ENCODE data around the gene KCNMB1.
A peak's percentile ranks its signal among the peaks of the same experiment; 100 is the strongest.

The KCNMB1 gene

GRCh38 chr5:170423692-170424091 lies 34.5 kb upstream of the KCNMB1 start:
- ATAC-seq (no peak), DNase-seq (ENCODE audit: low spot score in 2 of 2) (no peak)
- Mint-ChIP-seq H3K4me3 (no peak overlapping the region), H3K36me3 (no peaks in the 10 kb centered on the region), H3K27ac (no peak overlapping the region), H3K9me3 (no peaks in the 10 kb centered on the region), H3K4me1 (peaks cover 5% of the 10 kb centered on the region)

- Mint-ChIP-seq H3K4me1 (peaks cover 5% of the 10 kb centered on the region), H3K9me3 (no peaks in the 10 kb centered on the region), H3K36me3 (no peaks in the 10 kb centered on the region), H3K27ac (no peak overlapping the region), H3K4me3 (no peak overlapping the region)
- no peak for ATAC-seq
- no peak for DNase-seq (ENCODE audit: low spot score in 2 of 2)
Measured at GRCh38 chr5:170421826-170422225, 32.7 kb upstream of the KCNMB1 start.

- Mint-ChIP-seq H3K27ac (no peak overlapping the region), H3K4me3 (no peak overlapping the region), H3K4me1 (peaks cover 5% of the 10 kb centered on the region), H3K36me3 (no peaks in the 10 kb centered on the region), H3K9me3 (no peaks in the 10 kb centered on the region)
- peak; percentile 70 for ATAC-seq
- DNase-seq (ENCODE audit: low spot score in 2 of 2) = peak; percentile 39 to 69
Measured at GRCh38 chr5:170420806-170421412, 31.7 kb upstream of the KCNMB1 start.

GRCh38 chr5:170419643-170420042 lies 30.5 kb upstream of the KCNMB1 start:
- no peak overlapping the region for H3K27ac Mint-ChIP-seq
- ATAC-seq = no peak
- H3K36me3 Mint-ChIP-seq = no peaks in the 10 kb centered on the region
- H3K4me3 Mint-ChIP-seq = no peak overlapping the region
- peaks cover 5% of the 10 kb centered on the region for H3K4me1 Mint-ChIP-seq
- no peak for DNase-seq (ENCODE audit: low spot score in 2 of 2)
- H3K9me3 Mint-ChIP-seq = no peaks in the 10 kb centered on the region

- peak overlapping the region; percentile 44 for H3K27ac Mint-ChIP-seq
- no peak overlapping the region for H3K4me3 Mint-ChIP-seq
- no peaks in the 10 kb centered on the region for H3K36me3 Mint-ChIP-seq
- H3K9me3 Mint-ChIP-seq = no peaks in the 10 kb centered on the region
- DNase-seq (ENCODE audit: low spot score in 2 of 2) (no peak), ATAC-seq (no peak)
- H3K4me1 Mint-ChIP-seq = peaks cover 5% of the 10 kb centered on the region
Measured at GRCh38 chr5:170418736-170419135, 29.6 kb upstream of the KCNMB1 start.

- no peaks in the 10 kb centered on the region for H3K9me3 Mint-ChIP-seq
- peak overlapping the region; percentile 17 for H3K27ac Mint-ChIP-seq
- H3K36me3 Mint-ChIP-seq = no peaks in the 10 kb centered on the region
- no peak for DNase-seq (ENCODE audit: low spot score in 2 of 2)
- ATAC-seq = no peak
- peaks cover 5% of the 10 kb centered on the region for H3K4me1 Mint-ChIP-seq
- no peak overlapping the region for H3K4me3 Mint-ChIP-seq
Measured at GRCh38 chr5:170416526-170416925, 27.4 kb upstream of the KCNMB1 start.

GRCh38 chr5:170414786-170415185 lies 25.6 kb upstream of the KCNMB1 start:
- H3K4me3 Mint-ChIP-seq = no peak overlapping the region
- ATAC-seq = no peak
- H3K4me1 Mint-ChIP-seq = no peaks in the 10 kb centered on the region
- no peaks in the 10 kb centered on the region for H3K36me3 Mint-ChIP-seq
- H3K9me3 Mint-ChIP-seq = no peaks in the 10 kb centered on the region
- DNase-seq (ENCODE audit: low spot score in 2 of 2) = no peak
- no peak overlapping the region for H3K27ac Mint-ChIP-seq

GRCh38 chr5:170413897-170414296 lies 24.7 kb upstream of the KCNMB1 start:
- Mint-ChIP-seq H3K4me3 (no peak overlapping the region), H3K9me3 (no peaks in the 10 kb centered on the region), H3K4me1 (no peaks in the 10 kb centered on the region), H3K27ac (no peak overlapping the region), H3K36me3 (no peaks in the 10 kb centered on the region)
- DNase-seq (ENCODE audit: low spot score in 2 of 2) (no peak), ATAC-seq (no peak)

GRCh38 chr5:170411100-170411499 lies 21.9 kb upstream of the KCNMB1 start:
- Mint-ChIP-seq H3K27ac (no peak overlapping the region), H3K36me3 (no peaks in the 10 kb centered on the region), H3K4me1 (no peaks in the 10 kb centered on the region), H3K9me3 (no peaks in the 10 kb centered on the region), H3K4me3 (no peak overlapping the region)
- DNase-seq (ENCODE audit: low spot score in 2 of 2) (peak in 1 of 2 donors; percentile 57), ATAC-seq (peak; percentile 26)

- Mint-ChIP-seq H3K27ac (no peak overlapping the region), H3K4me3 (no peak overlapping the region)
- DNase-seq (ENCODE audit: low spot score in 2 of 2) = no peak
Measured at GRCh38 chr5:170410401-170410800, 21.2 kb upstream of the KCNMB1 start.

GRCh38 chr5:170408877-170409660 lies 19.9 kb upstream of the KCNMB1 start:
- DNase-seq (ENCODE audit: low spot score in 2 of 2) (no peak), ATAC-seq (no peak)
- no peaks in the 10 kb centered on the region for H3K4me1 Mint-ChIP-seq
- H3K36me3 Mint-ChIP-seq = no peaks in the 10 kb centered on the region
- no peaks in the 10 kb centered on the region for H3K9me3 Mint-ChIP-seq
- no peak overlapping the region for H3K4me3 Mint-ChIP-seq
- H3K27ac Mint-ChIP-seq = no peak overlapping the region

More at GRCh38 chr5:170410401-170410800, 21.2 kb upstream of the KCNMB1 start:
- H3K4me1 Mint-ChIP-seq = no peaks in the 10 kb centered on the region
- H3K36me3 Mint-ChIP-seq = no peaks in the 10 kb centered on the region
- H3K9me3 Mint-ChIP-seq = no peaks in the 10 kb centered on the region
- ATAC-seq = no peak

GRCh38 chr5:170408226-170408625 lies 19.1 kb upstream of the KCNMB1 start:
- Mint-ChIP-seq H3K9me3 (no peaks in the 10 kb centered on the region), H3K4me1 (no peaks in the 10 kb centered on the region), H3K36me3 (no peaks in the 10 kb centered on the region), H3K27ac (no peak overlapping the region), H3K4me3 (no peak overlapping the region)
- no peak for ATAC-seq
- DNase-seq (ENCODE audit: low spot score in 2 of 2) = no peak

GRCh38 chr5:170407062-170407461 lies 17.9 kb upstream of the KCNMB1 start:
- H3K27ac Mint-ChIP-seq = no peak overlapping the region
- DNase-seq (ENCODE audit: low spot score in 2 of 2) (no peak), ATAC-seq (no peak)
- H3K4me1 Mint-ChIP-seq = no peaks in the 10 kb centered on the region
- H3K4me3 Mint-ChIP-seq = no peak overlapping the region
- H3K36me3 Mint-ChIP-seq = no peaks in the 10 kb centered on the region
- H3K9me3 Mint-ChIP-seq = no peaks in the 10 kb centered on the region

GRCh38 chr5:170405817-170406216 lies 16.6 kb upstream of the KCNMB1 start:
- DNase-seq (ENCODE audit: low spot score in 2 of 2) (no peak), ATAC-seq (no peak)
- Mint-ChIP-seq H3K4me3 (no peak overlapping the region), H3K36me3 (no peaks in the 10 kb centered on the region), H3K9me3 (no peaks in the 10 kb centered on the region), H3K27ac (no peak overlapping the region), H3K4me1 (no peaks in the 10 kb centered on the region)

- H3K36me3 Mint-ChIP-seq = no peaks in the 10 kb centered on the region
- no peak overlapping the region for H3K4me3 Mint-ChIP-seq
- no peaks in the 10 kb centered on the region for H3K4me1 Mint-ChIP-seq
- no peaks in the 10 kb centered on the region for H3K9me3 Mint-ChIP-seq
- no peak for DNase-seq (ENCODE audit: low spot score in 2 of 2)
- no peak overlapping the region for H3K27ac Mint-ChIP-seq
- ATAC-seq = no peak
Measured at GRCh38 chr5:170404398-170404797, 15.2 kb upstream of the KCNMB1 start.

- no peak for DNase-seq (ENCODE audit: low spot score in 2 of 2)
- no peaks in the 10 kb centered on the region for H3K36me3 Mint-ChIP-seq
- H3K27ac Mint-ChIP-seq = no peak overlapping the region
- H3K4me1 Mint-ChIP-seq = no peaks in the 10 kb centered on the region
- ATAC-seq = no peak
- no peak overlapping the region for H3K4me3 Mint-ChIP-seq
- no peaks in the 10 kb centered on the region for H3K9me3 Mint-ChIP-seq
Measured at GRCh38 chr5:170403675-170404074, 14.5 kb upstream of the KCNMB1 start.
